Mesendoderm (in vitro differentiated cells): ENCODE data around the gene TST. TPM values are rescaled to one million over a fixed set of nuclear protein-coding genes. Genes with fewer than 3 reads are reported as not detected.

Experiments
- DNase-seq: peaks from one replicate; pipeline ENCODE4 v3.0.0; 2013
- H2AK5ac ChIP-seq: 2 replicates; pipeline ENCODE4 v1.6.1; 2013; ENCODE audit warnings: low read length, inconsistent platforms
- H2BK120ac ChIP-seq: 2 replicates; pipeline ENCODE4 v1.6.1; 2013; ENCODE audit warnings: low read depth, mild to moderate bottlenecking, low read length, moderate library complexity, mixed read lengths
- H2BK15ac ChIP-seq: replicated peaks from 2 replicates; pipeline ENCODE4 v1.6.1; 2013; ENCODE audit warnings: low read depth, mild to moderate bottlenecking, moderate library complexity
- H2BK5ac ChIP-seq: 2 replicates; pipeline ENCODE4 v1.6.1; 2013; ENCODE audit warnings: low read length, inconsistent platforms
- H3K18ac ChIP-seq: 2 replicates; pipeline ENCODE4 v1.6.1; 2013; ENCODE audit warnings: mild to moderate bottlenecking, low read length, mixed read lengths
- H3K23ac ChIP-seq: one replicate; pipeline ENCODE4 v1.6.1; 2013; ENCODE audit warnings: low read length
- H3K27ac ChIP-seq: 2 replicates; pipeline ENCODE4 v1.5.1; 2013; ENCODE audit warnings: low read depth, mild to moderate bottlenecking, inconsistent platforms, low read length, moderate library complexity
- H3K27me3 ChIP-seq: 2 replicates; pipeline ENCODE4 v1.6.1; 2013; ENCODE audit warnings: low read length, control low read depth, mild to moderate bottlenecking, inconsistent platforms; ENCODE audit not compliant: insufficient read depth, poor library complexity
- H3K36me3 ChIP-seq: 2 replicates; pipeline ENCODE4 v1.6.1; 2013; ENCODE audit warnings: low read length, inconsistent platforms; ENCODE audit not compliant: control insufficient read depth, insufficient read depth
- H3K4ac ChIP-seq: one replicate; pipeline ENCODE4 v1.6.1; 2013; ENCODE audit warnings: low read depth, mild to moderate bottlenecking, low read length, moderate library complexity
- H3K4me1 ChIP-seq: 2 replicates; pipeline ENCODE4 v1.6.1; 2013; ENCODE audit warnings: low read depth, low read length, inconsistent platforms; ENCODE audit not compliant: control insufficient read depth
- H3K4me2 ChIP-seq: 2 replicates; pipeline ENCODE4 v1.6.1; 2013; ENCODE audit warnings: low read length
- H3K4me3 ChIP-seq: 2 replicates; pipeline ENCODE4 v1.5.1; 2013; ENCODE audit warnings: mild to moderate bottlenecking, low read length
- H3K56ac ChIP-seq: one replicate; pipeline ENCODE4 v1.6.1; 2013; ENCODE audit warnings: low read length
- H3K79me1 ChIP-seq: 2 replicates; pipeline ENCODE4 v1.6.1; 2013; ENCODE audit warnings: low read length, inconsistent platforms
- H3K79me2 ChIP-seq: 2 replicates; pipeline ENCODE4 v1.6.1; 2013; ENCODE audit warnings: mild to moderate bottlenecking, low read length; ENCODE audit not compliant: control insufficient read depth, insufficient read depth
- H3K9ac ChIP-seq: 2 replicates; pipeline ENCODE4 v1.6.1; 2013; ENCODE audit warnings: low read length, inconsistent platforms
- H4K5ac ChIP-seq: one replicate; pipeline ENCODE4 v1.6.1; 2013; ENCODE audit warnings: low read length
- H4K8ac ChIP-seq: one replicate; pipeline ENCODE4 v1.6.1; 2013; ENCODE audit warnings: low read depth, mild to moderate bottlenecking, control low read depth, low read length, moderate library complexity
- WGBS: extraction: QIAGEN DNeasy Blood & Tissue Kit; methylation state at CpG from one replicate; pipeline ENCODE4 v1.1.7; 2013; ENCODE audit warnings: low lambda C conversion rate, missing lambda C conversion rate; ENCODE audit not compliant: insufficient coverage; ENCODE audit errors: extremely low coverage; 5-methylcytosine and 5-hydroxymethylcytosine counted together
- polyA plus RNA-seq, 2 experiments: library from polyadenylated mRNA; stranded (reverse); fragments of 200-250 nt; gene quantifications; one replicate each; pipeline ENCODE4 v1.2.3, GENCODE V29; 2013

TST gene
- 13.0 TPM for polyA plus RNA-seq (2013, experiment 1 of 2)
- polyA plus RNA-seq (2013, experiment 2 of 2) = 11.7 TPM

DNA sequence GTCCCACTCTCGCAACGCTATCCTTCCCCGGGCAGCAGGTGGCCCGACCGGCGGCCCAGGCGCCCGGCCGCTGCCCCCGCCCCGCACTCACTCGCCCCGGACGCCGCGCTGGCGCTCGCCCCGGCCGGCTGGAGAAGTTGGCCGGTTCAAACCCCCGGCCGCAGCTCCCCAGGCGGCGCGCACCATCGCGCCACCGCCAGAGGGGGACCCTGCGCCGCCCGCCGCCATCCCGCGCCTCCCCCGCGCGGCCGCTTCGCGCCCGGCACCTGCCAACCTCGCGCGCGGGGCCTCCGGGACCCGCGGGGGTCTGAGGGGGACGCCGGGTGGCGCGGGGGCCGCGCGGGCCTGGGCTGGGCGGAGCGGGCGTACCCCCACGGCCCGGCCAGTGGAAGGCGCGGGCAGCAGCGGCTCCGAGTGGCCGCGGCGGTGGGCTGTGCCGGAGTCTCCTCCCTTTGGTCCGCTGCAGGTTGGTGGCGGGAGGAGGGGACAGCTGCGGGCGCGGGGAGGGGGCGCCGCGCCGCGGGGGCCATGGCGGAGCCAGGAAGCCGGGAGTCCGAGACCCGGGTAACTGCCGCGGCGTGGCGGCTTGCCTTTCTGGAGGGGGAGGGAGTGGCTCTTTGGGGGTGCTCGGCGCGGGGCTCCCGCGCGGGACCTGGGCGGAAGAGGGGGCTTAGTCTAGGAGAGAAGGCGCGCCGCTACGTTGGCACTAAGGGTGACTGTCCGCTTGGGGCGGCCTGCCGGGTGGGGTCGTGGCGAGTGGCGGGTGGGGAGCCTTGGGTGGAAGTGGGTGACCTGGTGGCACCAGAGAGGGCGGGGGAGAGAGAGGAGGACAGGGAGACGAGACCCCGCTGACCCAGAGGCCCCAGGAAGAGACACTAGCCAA, at the start of gene TST, which contains the start of gene MPST:
Gene TST, minus strand, starts transcription at position 139 of the 883 bp plus-strand sequence. CDS start 715 bp downstream, outside the sequence.
Gene MPST, plus strand, starts transcription at position 434 of the 883 bp plus-strand sequence. Its CDS starts 95 bp downstream, at position 529.
- Histone ChIP-seq H3K4me2 (peak within 1 kb of the TSS; percentile 99), H2BK120ac (peak within 1 kb of the TSS; percentile 47), H3K79me1 (peaks cover 25% of the 10 kb centered on the region), H3K36me3 (peaks cover 1% of the 10 kb centered on the region), H2BK5ac (no peak within 1 kb of the TSS), H3K23ac (peak within 1 kb of the TSS; percentile 66), H2AK5ac (no peak within 1 kb of the TSS), H3K4me1 (no peaks in the 10 kb centered on the region), H3K56ac (peak within 1 kb of the TSS; percentile 95), H4K5ac (no peak within 1 kb of the TSS), H3K4me3 (peak within 1 kb of the TSS; percentile 87), H3K79me2 (peaks cover 2% of the 10 kb centered on the region), H3K9ac (peak within 1 kb of the TSS; percentile 93), H3K27ac (peak within 1 kb of the TSS; percentile 75), H3K18ac (peak within 1 kb of the TSS; percentile 95), H4K8ac (peak within 1 kb of the TSS; percentile 87), H2BK15ac (no peak within 1 kb of the TSS), H3K4ac (peak within 1 kb of the TSS; percentile 77), H3K27me3 (no peaks in the 10 kb centered on the region)
- no CpG with 5 or more reads among the region's 107 CpGs for WGBS
- DNase-seq = peak; percentile 77

GRCh38 chr22:37068859-37069258, 49.6 kb upstream of the TST start:
- H2BK15ac ChIP-seq = no peak overlapping the region
- H3K79me1 ChIP-seq = no peaks in the 10 kb centered on the region
- no peak overlapping the region for H2BK120ac ChIP-seq
- no peak overlapping the region for H3K4ac ChIP-seq
- peak overlapping the region; percentile 1 for H3K4me2 ChIP-seq
- no peak overlapping the region for H3K27ac ChIP-seq
- no peaks in the 10 kb centered on the region for H3K4me1 ChIP-seq
- H4K8ac ChIP-seq = no peak overlapping the region
- no peak overlapping the region for H2AK5ac ChIP-seq
- H3K27me3 ChIP-seq = peaks cover 2% of the 10 kb centered on the region
- H3K23ac ChIP-seq = no peak overlapping the region
- no peak overlapping the region for H3K18ac ChIP-seq
- WGBS = no CpG with 5 or more reads among the region's 36 CpGs
- H3K79me2 ChIP-seq = no peaks in the 10 kb centered on the region
- H3K36me3 ChIP-seq = no peaks in the 10 kb centered on the region
- H2BK5ac ChIP-seq = no peak overlapping the region
- no peak overlapping the region for H3K4me3 ChIP-seq
- H4K5ac ChIP-seq = no peak overlapping the region
- peak; percentile 66 for DNase-seq
- H3K9ac ChIP-seq = peak overlapping the region; percentile 47
- peak overlapping the region; percentile 63 for H3K56ac ChIP-seq

GRCh38 chr22:37067428-37067827, 48.2 kb upstream of the TST start:
- Histone ChIP-seq H3K27me3 (peaks cover 2% of the 10 kb centered on the region), H3K4me3 (no peak overlapping the region), H3K4ac (no peak overlapping the region), H3K4me1 (no peaks in the 10 kb centered on the region), H4K5ac (no peak overlapping the region), H3K18ac (no peak overlapping the region), H2AK5ac (no peak overlapping the region), H3K23ac (no peak overlapping the region), H3K9ac (no peak overlapping the region), H4K8ac (no peak overlapping the region), H3K36me3 (no peaks in the 10 kb centered on the region), H3K79me1 (no peaks in the 10 kb centered on the region), H2BK5ac (no peak overlapping the region), H3K4me2 (no peak overlapping the region), H3K27ac (no peak overlapping the region), H3K56ac (no peak overlapping the region), H3K79me2 (no peaks in the 10 kb centered on the region), H2BK120ac (no peak overlapping the region), H2BK15ac (no peak overlapping the region)
- WGBS = no CpG with 5 or more reads among the region's 10 CpGs
- DNase-seq = no peak

GRCh38 chr22:37065961-37066360, 46.7 kb upstream of the TST start:
- H2BK15ac ChIP-seq = no peak overlapping the region
- no peak overlapping the region for H3K18ac ChIP-seq
- no peak overlapping the region for H2BK5ac ChIP-seq
- H3K23ac ChIP-seq = no peak overlapping the region
- H3K36me3 ChIP-seq = no peaks in the 10 kb centered on the region
- no peak overlapping the region for H3K27ac ChIP-seq
- H3K4me2 ChIP-seq = no peak overlapping the region
- peaks cover 2% of the 10 kb centered on the region for H3K27me3 ChIP-seq
- no peaks in the 10 kb centered on the region for H3K79me1 ChIP-seq
- H4K8ac ChIP-seq = no peak overlapping the region
- H3K4me1 ChIP-seq = no peaks in the 10 kb centered on the region
- H3K4ac ChIP-seq = no peak overlapping the region
- H3K56ac ChIP-seq = no peak overlapping the region
- H4K5ac ChIP-seq = no peak overlapping the region
- no peak overlapping the region for H2BK120ac ChIP-seq
- no peak overlapping the region for H3K4me3 ChIP-seq
- H2AK5ac ChIP-seq = no peak overlapping the region
- WGBS = no CpG with 5 or more reads among the region's 9 CpGs
- H3K79me2 ChIP-seq = no peaks in the 10 kb centered on the region
- DNase-seq = no peak
- no peak overlapping the region for H3K9ac ChIP-seq

GRCh38 chr22:37065180-37065579, 45.9 kb upstream of the TST start:
- H3K27ac ChIP-seq = no peak overlapping the region
- no peaks in the 10 kb centered on the region for H3K4me1 ChIP-seq
- no peak overlapping the region for H3K4me3 ChIP-seq
- H3K36me3 ChIP-seq = no peaks in the 10 kb centered on the region
- H2BK15ac ChIP-seq = no peak overlapping the region
- H3K56ac ChIP-seq = no peak overlapping the region
- H3K9ac ChIP-seq = no peak overlapping the region
- H3K4ac ChIP-seq = no peak overlapping the region
- no CpG with 5 or more reads among the region's 3 CpGs for WGBS
- no peaks in the 10 kb centered on the region for H3K79me1 ChIP-seq
- H3K27me3 ChIP-seq = peaks cover 2% of the 10 kb centered on the region
- no peak overlapping the region for H3K23ac ChIP-seq
- H2BK120ac ChIP-seq = no peak overlapping the region
- no peak overlapping the region for H2BK5ac ChIP-seq
- H3K4me2 ChIP-seq = no peak overlapping the region
- DNase-seq = no peak
- no peak overlapping the region for H4K8ac ChIP-seq
- H3K79me2 ChIP-seq = no peaks in the 10 kb centered on the region
- no peak overlapping the region for H3K18ac ChIP-seq
- H4K5ac ChIP-seq = no peak overlapping the region
- no peak overlapping the region for H2AK5ac ChIP-seq
